C4-2B (cell line): ENCODE data around the gene RNLS.

ENCODE experiments used
- H3K27ac ChIP-seq: fragments of 450-650 bp; 2 replicates; pipeline ENCODE4 v1.5.1; 2017
- CTCF ChIP-seq: fragments of 450-650 bp; conservative IDR thresholded peaks from 2 replicates; pipeline ENCODE4 v1.5.1; 2017; ENCODE audit warnings: mild to moderate bottlenecking
- ZFX ChIP-seq: fragments of 450-650 bp; IDR thresholded peaks from 2 replicates; pipeline ENCODE4 v1.6.1; 2017

Gene RNLS

DNA sequence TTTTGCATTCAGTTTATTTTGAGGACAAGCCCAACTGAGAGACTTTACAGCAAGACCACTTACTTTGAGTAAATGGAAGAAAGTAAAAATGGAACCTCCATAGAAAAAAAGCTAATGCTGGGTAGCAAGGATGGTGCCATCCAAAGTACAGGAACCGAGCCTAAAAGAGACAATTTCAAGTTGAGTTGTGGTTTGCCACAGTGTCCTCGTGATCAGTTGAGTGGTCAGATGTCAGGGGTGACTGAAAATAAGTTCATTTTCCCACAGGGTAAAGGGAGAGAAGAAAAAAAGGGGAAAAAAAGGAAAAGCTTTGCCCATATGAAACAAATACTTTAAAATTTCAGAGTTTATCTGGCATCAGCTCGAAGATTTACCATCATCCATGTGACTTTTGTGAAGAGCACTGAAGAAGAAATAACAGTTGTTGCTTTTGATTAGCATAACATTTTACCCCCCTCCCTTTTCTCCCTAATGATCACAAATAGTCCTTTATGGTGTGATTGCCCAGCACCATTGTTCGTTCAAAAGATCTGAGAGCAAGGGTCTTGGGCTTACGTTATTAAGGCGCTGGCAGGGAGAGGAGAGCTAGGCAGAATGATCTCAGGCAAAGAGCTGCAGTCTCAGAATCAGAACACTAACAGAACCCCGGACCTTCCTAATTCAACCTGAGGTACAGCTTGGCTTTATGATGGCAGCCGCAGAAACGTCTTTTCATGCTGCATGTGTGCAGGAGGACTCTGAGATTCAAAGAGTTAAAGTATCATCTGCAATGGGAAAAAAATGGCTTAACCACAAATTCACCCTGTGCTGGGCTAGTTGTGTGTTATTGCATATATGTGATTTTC lies 338.1 kb downstream of the RNLS start:
- no peak overlapping the region for H3K27ac ChIP-seq
- TF ChIP-seq CTCF (no peak), ZFX (no peak)

DNA sequence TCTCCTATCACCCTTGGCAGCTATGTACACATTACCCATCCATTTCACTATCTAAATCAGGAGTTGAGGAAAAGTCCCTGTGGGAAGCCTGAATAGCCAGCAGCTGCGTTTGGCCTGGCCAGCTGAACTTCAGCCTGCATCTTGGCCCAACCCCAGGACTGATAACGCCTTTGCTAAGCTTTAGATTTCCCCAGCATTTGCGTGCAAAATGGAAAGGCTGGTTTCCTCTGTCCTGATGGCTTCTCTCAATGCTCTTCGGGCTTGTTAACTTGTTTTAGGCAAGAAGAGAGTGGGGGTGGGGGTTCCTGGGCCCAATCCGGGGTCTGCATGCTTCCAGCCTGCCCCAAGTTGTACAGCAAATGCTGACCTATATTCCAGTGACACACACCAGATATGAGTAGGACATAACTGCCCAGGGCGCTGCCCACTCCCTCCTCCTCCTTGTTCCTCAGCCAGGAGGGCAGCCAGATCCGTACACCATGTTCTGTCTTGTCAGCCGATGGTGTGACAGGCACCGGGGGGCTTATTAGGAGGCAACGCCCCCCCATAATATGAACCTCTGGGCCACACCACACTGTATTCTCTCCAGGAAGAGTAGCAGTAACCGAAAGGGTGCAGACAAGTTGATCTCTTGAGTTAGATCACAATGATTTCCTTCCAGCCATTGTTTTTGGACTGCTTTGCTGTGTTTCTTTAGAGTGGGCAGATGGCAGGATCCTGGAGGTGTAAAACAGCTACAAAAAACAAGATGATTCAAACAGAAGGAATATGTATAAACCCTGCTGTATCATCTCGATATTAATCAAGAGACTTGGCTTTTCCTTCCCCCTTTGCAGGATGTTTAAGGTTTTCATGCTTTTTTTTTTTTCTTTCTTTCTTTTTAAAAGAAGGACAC lies 339.0 kb downstream of the RNLS start:
- no peak for TF ChIP-seq ZFX
- no peak for TF ChIP-seq CTCF
- no peak overlapping the region for H3K27ac ChIP-seq

DNA sequence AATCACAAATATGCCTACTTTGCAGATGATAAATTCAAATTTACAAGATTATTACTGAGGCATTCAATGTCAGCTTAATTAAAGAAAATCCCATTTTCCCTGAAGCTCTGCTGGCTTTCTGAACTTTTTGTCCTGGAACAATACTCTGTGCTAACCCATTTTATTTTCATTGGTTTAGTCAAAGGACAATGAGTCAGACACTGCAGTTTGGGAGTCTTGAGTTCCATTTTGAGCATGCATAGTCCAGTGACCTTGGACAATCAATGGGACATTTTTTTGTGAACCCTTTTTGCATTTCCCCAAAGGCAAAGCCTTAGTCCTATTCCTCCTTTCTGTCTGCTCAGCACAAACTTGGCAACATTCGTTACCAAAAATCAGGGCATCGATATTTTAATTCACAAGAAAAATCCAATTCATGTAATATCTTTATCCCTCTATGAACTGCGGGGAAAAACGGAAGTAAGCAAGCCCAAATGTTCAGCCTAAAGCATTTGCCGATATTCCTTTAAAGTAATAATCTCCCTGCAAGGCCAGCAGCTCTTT lies 339.8 kb downstream of the RNLS start:
- TF ChIP-seq ZFX (no peak), CTCF (no peak)
- H3K27ac ChIP-seq, result no peak overlapping the region

DNA sequence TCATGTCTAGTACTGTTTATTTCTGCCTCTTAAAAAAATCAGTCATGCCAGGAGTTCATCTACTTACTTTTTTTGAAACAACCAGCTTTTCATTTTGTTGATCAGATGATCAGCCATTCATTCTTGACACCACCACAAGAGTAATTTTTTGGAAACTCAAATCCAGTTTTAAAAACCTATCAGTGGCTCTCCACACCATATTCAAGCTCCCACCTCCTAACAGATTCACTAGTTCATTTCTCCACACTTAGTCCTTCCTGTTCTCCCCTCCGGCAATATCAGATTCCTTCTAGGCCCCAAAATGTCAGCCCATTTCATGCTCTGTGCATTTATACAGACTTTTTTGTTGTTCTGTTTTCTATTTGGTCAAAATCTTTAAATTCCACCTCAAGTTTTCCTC lies 341.6 kb downstream of the RNLS start:
- no peak overlapping the region for H3K27ac ChIP-seq
- no peak for TF ChIP-seq CTCF
- no peak for TF ChIP-seq ZFX

DNA sequence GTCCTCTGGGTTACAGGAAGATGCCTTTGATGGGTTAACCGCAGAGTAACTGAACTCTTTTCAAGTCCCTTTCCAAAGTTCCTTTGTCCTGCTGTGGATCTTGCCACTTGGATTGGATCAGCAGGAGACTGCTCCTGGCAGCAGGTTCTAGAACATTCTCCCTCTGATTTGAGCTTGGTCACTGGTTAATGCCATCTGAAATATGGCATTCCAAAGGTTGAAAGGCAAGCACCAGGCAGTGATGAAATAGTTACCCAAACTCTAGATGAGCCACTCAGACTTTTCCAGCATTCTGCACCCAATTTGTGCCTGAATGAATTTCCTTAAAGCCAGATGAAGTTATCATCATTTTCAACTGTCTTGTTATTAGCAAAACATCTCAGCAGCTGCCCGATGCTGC lies 343.9 kb downstream of the RNLS start:
- TF ChIP-seq CTCF, result no peak
- TF ChIP-seq ZFX, result no peak
- no peak overlapping the region for H3K27ac ChIP-seq

DNA sequence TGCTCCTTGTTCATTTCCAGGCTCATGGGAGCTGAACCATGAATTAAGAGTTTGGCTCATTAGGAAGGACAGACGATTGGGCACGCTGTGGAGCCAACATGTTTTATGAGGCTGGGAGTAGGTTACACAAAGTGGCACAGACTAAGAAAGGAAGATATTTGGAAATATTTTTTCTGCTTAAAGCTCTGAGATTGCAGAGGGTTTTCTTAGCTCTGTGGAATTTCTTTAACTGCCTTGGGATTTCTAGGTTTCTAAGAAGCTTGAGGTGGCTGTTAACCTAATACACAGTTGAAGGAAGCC lies 344.6 kb downstream of the RNLS start:
- TF ChIP-seq CTCF (no peak), ZFX (no peak)
- no peak overlapping the region for H3K27ac ChIP-seq
